Measurements from ENCODE around the gene GMFB.

DNA sequence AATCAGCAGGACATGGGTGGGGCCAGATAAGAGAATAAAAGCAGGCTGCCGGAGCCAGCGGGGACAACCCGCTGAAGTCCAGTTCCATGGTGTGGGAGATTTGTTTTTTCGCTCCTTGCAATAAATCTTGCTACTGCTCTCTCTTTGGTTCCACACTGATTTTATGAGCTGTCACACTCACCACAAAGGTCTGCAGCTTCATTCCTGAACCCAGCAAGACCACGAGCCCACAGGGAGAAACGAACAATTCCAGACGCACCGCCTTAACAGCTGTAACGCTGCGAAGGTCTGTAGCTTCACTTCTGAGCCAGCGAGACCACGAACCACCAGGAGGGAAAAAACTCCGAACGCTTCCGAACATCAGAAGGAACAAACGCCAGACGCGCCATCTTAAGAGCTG is 44.8 kb downstream of the GMFB start:
- TF ChIP-seq CTCF (conservative IDR thresholded peaks at IDR 0.05; ENCODE audit: low read length) (no peak), EZH2phosphoT487 (IDR thresholded peaks at IDR 0.05; ENCODE audit: borderline replicate concordance, low read depth, low read length) (no peak)

Measured in OCI-LY7 (cell line).